GM10266 (cell line): ENCODE measurements around the gene ANKRD18A.
A peak's percentile ranks its signal among the peaks of the same experiment; 100 is the strongest.

ENCODE experiments used
- DNase-seq: peaks from one replicate; pipeline ENCODE4 v3.0.0; 2012; ENCODE audit errors: extremely low spot score
- TF ChIP-seq, protein P1 (sequence below): IDR thresholded peaks from 2 replicates; pipeline ENCODE4 v1.5.1; 2012; ENCODE audit warnings: mild to moderate bottlenecking, low read depth; ENCODE audit not compliant: control insufficient read depth, insufficient read depth; ENCODE audit errors: missing control alignments

Gene ANKRD18A

DNA sequence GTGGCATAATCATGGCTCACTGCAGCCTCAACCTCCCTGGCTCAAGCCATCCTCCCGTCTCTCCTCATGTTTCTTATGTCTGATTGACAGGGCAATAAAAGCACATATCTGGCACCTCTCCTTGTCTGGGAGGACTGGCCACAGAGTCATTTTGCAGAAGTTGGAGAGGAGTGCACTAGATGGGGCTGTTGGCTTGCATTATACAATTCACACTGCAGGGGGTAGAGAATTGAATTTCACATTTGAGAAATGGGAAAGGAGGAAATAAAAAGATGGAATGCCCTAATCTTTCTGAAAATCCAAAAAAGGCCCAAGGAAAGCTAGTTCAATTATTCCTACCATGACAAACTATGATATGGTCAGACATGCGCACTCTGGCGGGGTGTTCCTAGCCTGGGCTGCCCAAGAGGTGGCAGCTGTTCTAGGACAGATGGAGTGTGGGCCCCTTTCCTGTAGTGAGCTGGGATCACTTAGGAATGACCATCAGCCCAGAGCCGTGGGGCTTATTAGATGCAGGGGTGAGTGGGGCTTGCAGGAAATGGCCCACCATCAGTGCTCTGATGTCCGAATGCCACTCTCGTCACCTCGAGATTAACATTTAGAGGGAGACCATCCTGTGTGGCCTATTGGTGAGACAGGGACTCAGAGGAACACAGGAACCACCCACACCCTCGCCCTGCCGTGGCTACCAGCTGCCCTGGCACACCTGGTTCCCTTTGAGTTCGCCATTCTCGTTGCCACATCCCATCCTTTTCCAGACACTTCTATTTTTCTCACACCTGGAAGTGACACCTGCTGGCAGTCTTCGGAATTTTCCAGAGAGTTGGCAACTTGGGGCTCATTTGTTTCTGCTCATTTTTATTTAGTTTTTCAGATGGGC is 21.8 kb upstream of the ANKRD18A start:
- DNase-seq = peak; percentile 32
- TF ChIP-seq, protein P1, sequence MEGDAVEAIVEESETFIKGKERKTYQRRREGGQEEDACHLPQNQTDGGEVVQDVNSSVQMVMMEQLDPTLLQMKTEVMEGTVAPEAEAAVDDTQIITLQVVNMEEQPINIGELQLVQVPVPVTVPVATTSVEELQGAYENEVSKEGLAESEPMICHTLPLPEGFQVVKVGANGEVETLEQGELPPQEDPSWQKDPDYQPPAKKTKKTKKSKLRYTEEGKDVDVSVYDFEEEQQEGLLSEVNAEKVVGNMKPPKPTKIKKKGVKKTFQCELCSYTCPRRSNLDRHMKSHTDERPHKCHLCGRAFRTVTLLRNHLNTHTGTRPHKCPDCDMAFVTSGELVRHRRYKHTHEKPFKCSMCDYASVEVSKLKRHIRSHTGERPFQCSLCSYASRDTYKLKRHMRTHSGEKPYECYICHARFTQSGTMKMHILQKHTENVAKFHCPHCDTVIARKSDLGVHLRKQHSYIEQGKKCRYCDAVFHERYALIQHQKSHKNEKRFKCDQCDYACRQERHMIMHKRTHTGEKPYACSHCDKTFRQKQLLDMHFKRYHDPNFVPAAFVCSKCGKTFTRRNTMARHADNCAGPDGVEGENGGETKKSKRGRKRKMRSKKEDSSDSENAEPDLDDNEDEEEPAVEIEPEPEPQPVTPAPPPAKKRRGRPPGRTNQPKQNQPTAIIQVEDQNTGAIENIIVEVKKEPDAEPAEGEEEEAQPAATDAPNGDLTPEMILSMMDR = peak; percentile 60

DNA sequence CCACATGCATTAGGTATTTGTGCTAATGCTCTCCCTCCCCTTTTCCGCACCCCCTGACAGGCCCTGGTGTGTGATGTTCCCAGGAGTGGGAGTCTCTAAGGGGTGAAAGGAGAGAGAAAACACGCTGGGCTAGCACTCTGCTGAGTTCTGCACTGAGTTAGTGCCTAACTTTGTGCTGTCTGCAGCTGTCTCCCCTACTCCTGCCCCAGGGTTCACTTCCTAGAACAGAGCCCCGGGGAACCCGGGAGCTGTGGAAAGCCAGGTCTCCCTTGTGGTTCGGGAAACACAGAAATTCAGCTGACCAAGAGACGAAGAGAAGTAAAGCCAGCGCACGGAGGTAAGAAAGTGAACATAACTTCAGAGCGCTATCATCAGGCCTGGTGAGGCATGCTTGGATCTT is 20.7 kb upstream of the ANKRD18A start:
- no peak for DNase-seq
- TF ChIP-seq, protein P1 = no peak

DNA sequence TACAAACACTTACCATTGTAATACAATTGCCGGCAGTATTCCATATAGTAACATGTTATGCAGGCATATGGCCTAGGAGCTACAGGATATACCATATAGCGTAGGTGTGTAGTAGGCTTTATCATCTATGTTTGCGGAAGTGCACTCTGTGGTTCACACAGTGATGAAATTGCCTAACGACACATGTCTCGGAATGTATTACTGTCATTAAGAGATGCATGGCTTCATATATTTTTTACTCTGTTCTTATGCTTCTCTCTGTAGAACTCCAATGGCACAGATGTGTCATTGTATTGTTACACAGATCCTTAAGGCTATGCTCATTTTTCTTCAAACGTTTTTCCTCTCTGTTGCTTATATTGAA is 19.2 kb upstream of the ANKRD18A start:
- DNase-seq = no peak
- TF ChIP-seq, protein P1 = no peak

DNA sequence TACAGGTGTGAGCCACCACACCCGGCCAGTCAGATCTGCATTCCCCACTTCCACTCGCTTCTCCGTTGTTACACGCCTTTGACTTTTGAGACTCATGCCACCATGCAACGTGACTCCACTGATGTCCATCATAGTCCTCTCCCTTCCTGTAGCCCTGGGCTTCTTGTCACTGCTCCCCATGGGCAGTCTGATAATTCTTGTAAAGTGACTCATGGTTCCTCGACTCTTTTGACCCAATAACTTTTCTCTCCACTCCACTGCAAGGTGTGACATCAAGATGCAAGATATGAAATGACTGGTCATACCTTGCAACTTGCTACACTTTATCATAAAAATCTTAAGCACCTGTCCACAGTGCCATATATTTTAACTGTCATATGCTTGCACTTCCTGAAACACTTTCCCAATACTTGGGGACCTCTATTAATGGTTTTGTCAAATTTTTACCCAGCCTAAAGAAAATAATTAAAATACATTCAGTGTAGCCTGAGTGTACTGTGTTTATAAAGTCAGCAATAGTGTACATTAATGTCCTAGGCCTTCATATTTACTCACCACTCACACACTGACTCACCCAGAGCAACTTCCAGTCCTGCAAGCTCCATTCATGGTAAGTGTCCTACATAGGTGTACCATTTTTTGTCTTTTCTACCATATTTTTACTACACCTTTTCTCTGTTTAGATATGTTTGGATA is 18.6 kb upstream of the ANKRD18A start:
- DNase-seq = no peak

DNA sequence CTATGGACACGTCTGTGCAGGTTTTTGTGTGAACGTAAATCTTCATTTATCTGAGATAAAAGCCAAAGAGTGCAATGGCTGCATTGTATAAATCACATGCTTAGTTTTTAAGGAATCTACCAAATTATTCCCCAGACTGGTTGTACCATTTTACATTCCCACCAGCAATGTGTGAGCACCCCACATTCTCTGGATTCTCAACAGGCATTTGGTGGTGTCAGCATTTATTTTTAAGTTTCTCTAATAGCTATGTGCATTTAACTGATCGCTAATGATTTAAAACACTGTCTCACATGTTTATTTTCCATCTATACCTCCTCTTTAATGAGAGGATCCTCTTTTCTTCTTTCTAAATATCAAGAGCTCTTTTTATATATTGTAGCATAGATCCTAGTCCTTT is 13.9 kb upstream of the ANKRD18A start:
- TF ChIP-seq, protein P1 = no peak

More for the DNA sequence above, 18.6 kb upstream of the ANKRD18A start:
- TF ChIP-seq, protein P1 = no peak

DNA sequence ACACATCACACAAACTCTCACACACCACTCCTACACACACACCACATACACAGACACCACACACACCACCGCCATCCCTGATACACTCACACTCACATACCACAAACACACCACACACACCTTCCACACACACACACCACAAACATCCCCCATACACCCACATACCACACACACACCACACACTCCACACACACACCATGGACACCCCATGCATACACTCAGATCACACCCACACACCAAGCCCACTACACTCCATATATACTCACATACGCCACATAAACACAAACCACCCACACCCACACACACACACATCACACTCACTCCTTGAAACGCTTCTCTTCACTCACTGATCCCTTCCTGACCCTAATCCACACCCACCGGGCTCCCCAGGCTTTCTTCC is 9.1 kb upstream of the ANKRD18A start:
- no peak for DNase-seq
- TF ChIP-seq, protein P1 = no peak

More for the DNA sequence above, 13.9 kb upstream of the ANKRD18A start:
- DNase-seq = no peak

DNA sequence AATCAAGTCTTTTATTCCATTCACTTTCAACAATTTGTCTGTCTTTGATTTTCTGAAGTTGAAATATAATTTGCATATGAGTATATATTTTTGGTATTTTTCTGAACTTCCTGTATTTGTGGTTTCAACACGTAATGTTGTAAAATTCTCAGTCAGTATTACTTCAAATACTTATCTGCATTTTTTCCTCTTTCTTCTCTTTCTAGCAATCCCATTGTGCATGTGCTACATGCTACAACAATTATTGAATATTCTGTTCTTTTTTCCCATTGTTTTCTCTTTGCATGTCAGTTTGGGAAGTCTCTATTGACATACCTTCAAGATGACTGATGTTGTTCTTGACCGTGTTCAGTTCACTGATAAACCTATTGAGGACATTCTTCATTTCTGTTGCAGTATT is 5.6 kb upstream of the ANKRD18A start:
- TF ChIP-seq, protein P1 = no peak
- DNase-seq = no peak
